ENCODE data around the gene DNAJC1.

GRCh38 chr10:21737106-21737505 is 266.4 kb downstream of the DNAJC1 start:
- TF ChIP-seq CTCF (conservative IDR thresholded peaks at IDR 0.05) (no peak), EZH2 (IDR thresholded peaks at IDR 0.05; ENCODE audit: low read depth) (no peak)
